ENCODE measurements around the gene CHRDL2.

DNA sequence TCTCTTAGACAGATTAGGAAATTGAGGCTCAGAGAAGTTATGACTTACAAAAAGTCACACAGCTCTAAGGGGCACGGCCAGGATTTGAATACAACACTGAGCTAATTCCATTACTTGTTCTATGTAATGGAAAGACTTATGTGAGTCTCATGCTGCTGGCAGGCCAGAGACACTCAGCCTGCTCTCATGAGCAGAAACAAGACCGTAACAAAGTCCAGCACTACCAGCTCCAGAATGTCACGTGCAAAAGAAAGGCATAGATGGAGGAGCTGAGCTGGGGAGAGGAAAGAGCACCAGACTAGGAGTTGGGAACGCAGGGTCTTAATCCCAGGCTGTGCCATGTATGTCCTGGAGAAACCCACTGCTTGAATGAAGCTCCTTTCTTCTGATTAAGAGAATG lies 1.8 kb downstream of the CHRDL2 start:
- TF ChIP-seq, protein P1, sequence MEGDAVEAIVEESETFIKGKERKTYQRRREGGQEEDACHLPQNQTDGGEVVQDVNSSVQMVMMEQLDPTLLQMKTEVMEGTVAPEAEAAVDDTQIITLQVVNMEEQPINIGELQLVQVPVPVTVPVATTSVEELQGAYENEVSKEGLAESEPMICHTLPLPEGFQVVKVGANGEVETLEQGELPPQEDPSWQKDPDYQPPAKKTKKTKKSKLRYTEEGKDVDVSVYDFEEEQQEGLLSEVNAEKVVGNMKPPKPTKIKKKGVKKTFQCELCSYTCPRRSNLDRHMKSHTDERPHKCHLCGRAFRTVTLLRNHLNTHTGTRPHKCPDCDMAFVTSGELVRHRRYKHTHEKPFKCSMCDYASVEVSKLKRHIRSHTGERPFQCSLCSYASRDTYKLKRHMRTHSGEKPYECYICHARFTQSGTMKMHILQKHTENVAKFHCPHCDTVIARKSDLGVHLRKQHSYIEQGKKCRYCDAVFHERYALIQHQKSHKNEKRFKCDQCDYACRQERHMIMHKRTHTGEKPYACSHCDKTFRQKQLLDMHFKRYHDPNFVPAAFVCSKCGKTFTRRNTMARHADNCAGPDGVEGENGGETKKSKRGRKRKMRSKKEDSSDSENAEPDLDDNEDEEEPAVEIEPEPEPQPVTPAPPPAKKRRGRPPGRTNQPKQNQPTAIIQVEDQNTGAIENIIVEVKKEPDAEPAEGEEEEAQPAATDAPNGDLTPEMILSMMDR (IDR thresholded peaks at IDR 0.05 in 4 of 5, conservative IDR thresholded peaks at IDR 0.05 in 1 of 5), result no peak
- TF ChIP-seq POLR2A (IDR thresholded peaks at IDR 0.05), result no peak

All from gastrocnemius medialis (tissue), 4 donors.